RPMI7951 (cell line): ENCODE results near the gene KIRREL1. TPM values are rescaled to one million over a fixed set of nuclear protein-coding genes. Genes with fewer than 3 reads are reported as not detected.

Experiments used
- DNase-seq: peaks from one replicate; pipeline ENCODE4 v3.0.0-alpha.2; 2012; ENCODE audit warnings: low read depth
- total RNA-seq: library from RNA; depleted of rRNA; stranded (reverse); fragments of >200 nt; shearing (Covaris generic); gene quantifications from 2 replicates; pipeline ENCODE4 v1.2.3, GENCODE V29; 2014

The KIRREL1 gene
- total RNA-seq, 1 experiment from 2014 or later = 77.3 TPM

DNA sequence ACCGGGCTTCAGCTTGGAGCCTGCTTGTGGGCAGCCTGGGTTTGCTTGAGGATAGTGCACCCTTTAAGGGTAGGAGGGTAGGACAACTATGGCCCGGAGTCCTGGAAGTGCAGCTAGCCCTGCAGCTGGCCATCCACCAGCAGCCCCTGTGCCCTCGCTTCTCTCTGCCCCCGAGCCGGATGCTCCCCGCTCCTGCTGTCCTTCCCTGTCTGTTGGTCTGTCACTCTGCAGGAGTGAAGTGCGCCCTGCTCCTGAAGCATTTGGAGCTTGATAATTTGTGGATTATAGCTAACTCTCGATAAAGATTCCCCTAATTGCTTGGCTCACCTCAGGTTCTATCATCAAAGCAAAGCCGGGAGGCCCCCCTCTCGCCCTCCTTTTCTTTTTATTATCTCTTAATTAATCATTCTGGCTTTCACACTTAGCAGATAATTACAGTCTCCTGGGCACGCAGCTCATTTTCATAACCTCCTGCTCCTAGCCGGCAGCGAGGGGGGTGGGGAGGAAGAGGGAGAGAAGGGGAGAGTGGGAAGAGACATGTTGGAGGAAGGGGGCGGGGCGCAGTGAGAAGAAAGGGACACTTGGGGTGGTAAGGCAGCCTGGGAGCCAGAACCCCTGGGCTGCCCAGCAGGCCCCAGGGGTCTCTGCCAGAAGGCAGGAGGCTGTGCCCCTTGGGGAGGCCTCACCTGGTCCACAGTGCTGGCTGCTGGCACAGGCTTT is 14.4 kb downstream of the KIRREL1 start:
- no peak for DNase-seq

DNA sequence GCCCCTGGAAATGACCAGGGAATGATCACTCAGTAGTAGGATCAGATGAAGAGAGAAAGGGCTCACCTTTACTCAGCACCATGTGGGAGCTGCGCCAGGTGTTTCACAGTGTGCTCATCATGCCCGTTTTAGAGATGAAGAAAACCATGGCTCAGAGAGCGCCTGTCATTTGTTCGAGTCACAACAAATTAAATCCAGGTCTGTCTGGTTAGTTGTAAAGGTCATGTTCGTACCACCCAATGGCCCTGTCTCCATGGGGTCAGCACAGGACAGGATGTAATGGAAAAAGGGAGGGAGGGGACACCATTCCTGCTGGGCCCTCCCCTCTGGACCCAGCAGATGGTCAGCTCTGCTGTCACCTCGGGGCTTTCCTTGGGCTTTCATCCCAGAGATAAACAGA is 15.2 kb downstream of the KIRREL1 start:
- peak; percentile 57 for DNase-seq

DNA sequence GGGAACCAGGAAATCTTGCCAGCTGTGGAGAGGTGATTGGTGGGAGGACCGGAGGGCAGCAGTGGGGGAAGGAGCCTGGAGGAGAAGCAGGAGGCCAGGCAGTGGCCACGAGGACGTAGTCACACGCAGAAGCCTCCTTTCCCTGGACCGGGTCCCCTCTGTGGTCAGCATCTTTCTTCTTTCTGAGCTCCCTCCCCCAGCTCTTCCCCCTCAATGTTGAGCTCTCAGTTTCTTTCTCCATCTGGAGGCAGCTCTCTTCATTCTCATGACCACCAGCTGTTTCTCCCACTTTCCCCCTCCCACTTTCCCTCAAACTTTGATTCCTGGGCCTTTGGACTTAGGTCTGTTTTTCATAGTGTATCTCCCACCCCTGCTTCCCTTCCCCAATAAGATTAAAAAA is 18.3 kb downstream of the KIRREL1 start:
- peak; percentile 76 for DNase-seq

DNA sequence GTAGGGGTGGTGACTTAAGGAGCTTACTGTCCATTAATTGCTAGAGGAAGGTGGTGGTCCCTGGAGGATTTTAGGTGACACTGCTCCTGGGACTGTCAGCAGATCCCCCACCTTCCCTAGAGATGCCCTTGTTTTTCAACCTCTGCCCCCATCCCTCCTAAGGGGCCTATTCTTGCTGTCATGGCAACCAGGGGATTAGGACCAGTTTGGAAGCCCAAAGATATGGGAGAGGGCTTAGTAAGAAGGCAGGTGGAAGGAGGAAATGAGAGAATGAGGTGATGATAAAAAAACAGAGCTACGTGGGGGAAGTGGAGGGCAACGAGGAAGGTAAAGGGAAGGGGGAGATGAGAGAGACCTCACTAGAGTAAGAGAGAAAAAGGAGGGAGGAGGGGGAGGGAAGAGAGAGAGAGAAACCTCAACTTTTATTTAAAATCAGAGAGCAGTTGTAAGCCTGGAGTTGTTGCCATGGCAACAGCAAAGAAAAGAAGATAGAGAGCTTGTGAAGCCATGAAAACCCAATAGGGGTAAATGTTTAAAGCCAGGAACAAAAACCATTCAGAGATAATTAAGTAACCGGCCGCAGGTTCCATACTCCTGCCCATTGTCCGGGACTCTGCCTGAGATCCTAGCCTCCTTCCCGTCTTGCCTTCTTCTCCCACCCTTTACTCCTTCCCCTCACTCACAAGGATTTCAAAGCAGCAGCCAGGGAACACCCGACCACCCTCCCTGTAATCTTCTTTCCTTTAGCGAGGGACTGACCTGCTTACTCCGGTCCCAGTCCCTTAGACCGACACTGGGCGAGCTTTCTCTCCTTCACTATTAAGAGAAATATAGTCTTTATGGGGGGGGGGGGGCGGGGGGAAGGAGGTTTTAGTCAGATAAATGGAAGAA is 20.6 kb downstream of the KIRREL1 start:
- DNase-seq = no peak

DNA sequence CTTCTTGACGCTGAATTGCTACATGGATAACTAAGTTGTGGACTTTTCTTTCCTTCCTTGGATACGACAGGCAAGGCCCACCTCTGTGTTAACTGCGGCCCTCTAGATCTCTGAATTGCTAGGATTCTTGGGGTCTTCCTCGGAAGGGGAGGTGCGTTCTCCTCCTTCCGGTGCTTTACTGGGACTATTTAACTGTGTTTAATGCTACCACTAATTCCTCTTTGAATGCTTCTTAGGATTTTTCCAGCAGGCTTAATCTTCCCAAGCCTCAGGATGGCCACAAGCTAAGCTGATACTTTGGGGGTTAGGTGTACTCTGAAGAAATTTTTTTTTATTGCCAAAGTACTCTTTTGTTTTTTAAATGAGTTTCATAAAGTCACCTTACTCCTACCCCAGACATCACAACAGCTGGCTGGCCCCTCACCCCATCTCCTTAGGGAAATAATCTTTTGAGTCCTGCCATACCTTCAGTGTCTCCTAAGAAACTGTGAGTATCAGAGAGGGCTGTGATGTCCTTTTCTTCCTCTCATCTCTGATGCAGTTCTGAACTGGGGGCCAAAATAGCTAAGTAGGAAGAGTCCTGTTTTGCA is 21.4 kb downstream of the KIRREL1 start:
- DNase-seq = no peak

DNA sequence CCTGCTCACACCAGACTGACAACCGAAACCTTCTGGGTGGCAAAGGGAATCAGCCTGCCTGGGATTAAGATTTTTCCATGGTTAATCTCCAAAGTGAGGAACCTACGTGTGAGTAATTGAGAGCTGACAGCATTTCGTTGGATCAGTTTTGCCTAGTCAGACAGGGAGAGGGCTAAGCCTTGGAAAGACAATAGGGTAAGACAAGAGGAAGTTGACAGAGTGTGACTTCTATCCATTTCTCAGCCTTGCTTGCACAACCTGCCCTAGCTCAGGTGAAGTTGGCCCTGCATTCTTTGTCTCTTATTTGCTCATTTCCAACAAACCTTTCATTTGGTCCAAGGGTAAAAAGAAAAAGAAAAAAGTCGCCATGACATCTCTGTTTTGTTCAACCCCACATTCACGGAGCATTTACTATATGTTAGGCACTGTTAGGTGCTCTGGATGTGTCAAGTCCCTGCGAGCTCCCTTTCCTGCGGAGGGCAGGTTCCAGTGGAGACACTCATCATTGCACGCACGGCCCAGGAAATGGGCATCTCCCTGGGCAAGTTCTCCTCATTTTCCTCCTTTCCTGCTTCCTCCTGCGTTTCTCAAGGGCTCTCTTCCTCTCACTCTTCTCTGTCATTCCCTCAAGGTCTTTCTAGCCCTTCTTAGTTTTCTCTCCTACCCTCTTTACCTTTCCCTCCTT is 23.3 kb downstream of the KIRREL1 start:
- DNase-seq = peak; percentile 62

DNA sequence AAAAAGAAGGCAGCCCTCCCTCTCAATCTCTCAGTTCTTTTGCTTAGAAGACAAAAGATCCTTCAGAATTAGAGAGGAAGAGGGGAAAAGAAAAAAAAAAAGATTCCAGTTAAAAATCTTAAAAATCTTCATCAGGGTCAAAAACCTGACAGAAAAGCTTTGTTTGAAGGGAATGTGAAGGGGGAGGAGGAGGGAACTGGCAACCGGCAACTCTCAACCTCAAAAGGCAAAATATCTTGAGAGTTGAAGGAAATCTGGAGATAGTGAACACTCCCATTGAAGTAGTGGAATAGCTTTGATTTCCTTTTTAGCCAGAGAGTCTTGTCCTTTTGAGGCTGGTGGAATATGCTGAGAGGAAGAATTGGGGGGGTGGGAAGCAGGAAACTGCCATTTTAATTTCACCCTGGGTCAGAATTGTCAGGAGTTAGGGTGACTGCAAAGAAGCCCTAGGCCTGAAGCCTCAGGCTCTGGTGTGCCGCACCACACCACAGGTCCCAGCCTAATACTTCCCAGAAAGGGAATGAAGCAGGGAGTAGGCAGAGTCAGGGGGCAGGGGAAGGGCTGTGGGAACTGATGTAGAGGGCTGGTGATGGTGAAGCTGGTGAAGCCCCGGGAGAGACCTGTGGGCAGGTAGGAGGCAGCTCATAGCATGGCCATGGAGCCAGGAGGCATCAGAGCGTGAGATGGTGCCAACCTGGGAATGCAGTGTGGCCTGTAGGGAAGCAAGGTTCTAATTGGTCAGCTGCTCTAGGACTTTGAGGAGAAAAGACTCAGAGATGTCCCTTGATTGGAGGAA is 24.6 kb downstream of the KIRREL1 start:
- peak; percentile 45 for DNase-seq

DNA sequence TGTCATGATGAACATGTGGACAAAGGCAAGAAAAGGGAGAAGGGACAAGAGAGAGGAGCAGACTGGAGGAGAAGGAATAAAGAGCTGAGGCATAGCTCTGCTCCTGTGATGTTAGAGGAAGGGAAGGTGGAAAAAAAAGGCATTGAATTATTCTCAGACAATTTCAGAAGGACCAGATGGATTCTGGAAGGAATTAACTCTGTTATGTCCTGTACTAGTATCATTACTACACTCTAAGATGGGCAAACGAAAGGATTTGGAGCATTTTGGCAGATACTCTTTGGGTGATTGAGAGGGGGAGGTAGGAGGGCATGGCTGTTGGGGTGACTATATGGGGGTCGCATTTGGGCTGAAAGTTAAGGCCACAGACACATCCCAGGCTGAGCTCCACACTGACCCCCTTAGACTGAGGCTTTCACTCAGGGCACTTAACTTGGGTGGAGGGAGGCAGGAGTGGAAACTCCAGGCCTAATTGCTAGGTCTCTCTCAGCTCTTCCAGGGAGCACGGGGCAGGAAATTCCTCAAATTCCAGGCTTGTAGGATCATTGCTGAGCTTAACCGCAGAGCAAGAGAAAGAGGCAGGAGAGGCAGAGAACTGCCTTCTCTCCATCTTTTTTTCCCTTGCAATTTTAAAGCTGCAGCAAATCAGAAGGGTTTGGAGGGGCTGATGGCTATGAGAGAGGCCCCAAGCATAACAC is 25.9 kb downstream of the KIRREL1 start:
- DNase-seq = peak; percentile 94

DNA sequence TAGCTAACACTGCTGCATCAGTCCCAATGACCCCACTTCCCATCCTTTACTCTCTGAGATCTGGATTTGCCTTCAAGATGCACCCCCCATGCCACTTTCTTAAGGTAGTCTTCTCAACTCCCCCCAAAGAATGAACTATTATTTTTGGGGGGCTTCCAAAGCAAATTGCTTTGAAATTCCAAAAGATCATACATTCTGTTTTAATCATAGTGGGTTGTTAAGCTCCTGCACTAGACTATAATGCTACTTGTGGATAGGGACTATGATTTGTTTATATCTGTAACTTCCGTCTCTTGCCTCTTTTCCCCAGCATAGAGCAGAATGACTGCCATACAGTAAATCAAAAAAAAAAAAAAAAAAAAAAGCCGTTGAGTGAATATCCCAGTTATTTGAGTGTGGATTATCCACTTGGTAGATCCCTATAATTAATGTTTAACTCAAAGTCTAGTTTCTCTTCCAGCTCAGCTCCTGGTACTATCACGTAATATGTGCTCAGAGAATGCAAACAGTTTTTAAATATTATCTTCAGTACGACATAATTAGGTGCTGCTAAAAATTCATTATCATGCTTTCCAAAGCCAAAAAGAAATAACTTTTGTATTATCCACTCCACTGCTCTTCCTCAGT is 26.9 kb downstream of the KIRREL1 start:
- DNase-seq = no peak

DNA sequence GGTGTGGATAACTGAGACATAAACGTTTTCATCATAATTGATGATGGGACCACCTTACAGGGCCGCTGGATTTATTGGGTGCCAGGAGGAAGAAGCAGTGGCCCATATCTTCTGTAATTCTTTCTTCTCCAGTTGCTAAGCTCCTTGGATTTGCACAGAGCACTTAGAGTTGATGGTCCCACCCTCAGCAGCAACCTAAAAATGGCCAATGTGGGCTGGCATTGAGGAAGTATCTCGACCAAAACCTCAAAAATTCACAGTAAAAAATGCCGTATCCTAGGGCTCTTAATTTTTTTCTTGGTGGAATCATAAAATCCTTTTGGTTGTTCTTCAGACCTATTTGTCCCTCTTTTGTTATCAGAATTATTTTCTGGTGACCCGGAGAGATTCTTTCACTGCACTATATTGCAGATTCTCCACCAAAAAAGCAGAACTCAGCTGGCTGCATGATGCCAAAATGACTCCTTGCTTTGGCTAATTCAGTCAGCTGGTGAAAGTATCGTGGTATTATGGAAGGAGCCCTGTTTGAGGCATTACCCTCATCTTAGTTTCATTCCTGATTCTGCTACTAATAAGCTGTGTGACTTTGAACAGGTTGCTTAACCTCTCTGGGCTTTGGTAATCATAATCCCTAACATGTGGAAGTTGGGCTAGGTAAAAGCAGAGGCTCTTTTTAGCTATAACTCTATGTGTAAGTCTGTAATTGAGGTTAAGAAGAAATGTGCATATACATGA is 27.6 kb downstream of the KIRREL1 start:
- peak; percentile 65 for DNase-seq

DNA sequence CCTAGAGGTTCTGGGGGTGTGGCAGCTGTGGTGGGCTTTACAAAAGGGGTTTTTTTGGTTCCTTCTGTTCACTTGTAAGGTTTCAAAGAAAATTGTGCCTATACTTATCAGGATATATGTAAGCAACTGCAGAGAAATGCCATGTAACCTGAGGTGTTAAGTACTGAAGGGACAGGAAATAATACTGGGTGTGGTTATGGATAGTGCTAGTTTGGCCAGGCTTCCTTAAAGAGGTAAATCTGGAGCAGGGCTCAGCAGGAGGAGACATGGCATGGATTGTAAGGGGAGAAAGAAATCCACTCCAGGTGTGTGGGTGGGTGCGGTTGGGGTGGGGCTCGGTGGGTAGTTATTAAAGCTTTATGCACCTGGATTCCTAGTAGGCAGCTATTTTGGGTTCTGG is 28.3 kb downstream of the KIRREL1 start:
- no peak for DNase-seq

DNA sequence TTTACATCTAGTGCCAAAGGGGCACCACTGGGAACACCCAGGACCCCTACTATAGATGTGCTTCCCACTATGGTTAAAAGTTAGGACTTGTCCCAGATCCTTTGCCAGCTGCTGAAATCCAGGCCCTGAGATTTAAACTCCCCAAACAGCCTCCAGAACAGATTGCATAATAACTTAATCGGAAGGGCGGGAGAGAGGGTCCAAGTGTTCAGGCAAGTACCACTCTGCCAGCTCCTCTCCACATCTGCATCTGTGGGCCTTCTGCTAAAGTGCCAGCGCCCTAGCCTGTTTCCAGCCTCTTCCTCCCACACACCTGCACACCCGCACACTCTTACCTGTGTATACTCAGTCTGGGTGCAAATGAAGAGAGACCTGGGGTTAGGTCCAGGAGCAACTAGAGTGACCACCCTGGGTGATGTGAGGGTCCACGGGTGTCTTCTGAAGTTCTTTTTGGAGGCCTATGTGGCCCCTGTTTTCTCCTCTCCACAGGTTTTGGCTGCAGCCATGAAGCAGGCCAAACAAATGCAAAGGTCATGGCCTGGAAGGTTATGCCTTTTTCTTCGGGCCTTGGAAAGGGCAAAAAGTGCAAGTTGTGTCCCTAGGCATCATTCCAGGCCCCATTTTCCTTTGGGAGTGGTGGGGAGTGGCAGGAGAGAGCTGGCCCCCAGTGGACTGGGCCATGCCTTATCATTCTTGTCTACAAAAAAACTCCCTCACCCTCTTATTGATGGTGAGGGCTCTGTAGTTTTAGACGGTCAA is 29.3 kb downstream of the KIRREL1 start:
- DNase-seq = no peak

DNA sequence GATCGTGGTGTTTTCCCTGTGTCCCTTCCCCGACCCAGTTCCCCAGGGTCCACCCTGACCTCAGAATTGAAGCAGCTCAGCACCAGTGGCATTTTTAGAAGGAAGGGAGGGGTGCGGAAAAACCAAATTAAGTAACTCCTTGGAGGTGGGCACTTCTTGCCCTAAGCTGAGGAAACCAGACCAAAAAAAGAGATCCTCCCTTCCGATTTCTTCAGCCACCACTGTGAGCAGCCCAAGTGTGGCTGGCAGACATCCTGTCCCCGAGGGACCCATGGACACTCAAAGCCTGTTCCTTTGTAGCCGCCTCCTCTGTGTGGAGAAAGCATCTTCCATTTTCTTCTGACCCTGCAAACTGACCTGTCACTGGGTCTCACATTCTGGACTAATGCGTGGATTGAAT is 31.3 kb downstream of the KIRREL1 start:
- DNase-seq = no peak

DNA sequence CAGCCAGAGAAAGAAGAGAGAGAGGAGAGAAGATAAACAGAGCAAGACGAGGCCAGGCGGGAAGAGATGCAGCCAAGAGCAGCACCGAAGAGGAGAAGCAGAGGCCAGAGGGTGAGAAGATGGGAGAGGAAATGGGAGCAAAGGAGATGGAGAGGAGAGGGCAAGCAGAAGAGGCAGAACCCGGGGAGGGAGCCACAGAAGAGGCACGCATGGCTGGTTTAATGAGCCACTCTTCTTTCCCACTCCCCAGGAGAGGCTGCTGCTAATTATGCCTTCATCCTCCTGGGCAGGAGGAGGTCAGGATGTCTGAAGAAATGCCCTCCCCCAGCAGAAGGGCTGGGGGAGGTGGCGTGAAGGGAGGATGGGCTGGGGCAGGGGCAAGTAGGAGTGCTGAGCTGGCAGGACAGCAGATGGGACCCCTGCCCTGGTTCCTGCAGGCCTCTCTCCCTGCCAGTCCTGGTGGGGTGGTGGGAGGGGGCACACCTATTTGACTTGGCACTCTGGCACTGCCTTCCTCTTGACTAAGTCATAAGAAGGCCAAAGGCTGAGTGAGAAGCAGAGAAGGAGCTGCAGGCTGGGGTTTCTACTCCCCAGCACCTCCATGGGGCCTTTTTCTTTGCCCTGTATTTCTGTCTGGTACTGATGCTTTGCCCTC is 32.3 kb downstream of the KIRREL1 start:
- DNase-seq = no peak

DNA sequence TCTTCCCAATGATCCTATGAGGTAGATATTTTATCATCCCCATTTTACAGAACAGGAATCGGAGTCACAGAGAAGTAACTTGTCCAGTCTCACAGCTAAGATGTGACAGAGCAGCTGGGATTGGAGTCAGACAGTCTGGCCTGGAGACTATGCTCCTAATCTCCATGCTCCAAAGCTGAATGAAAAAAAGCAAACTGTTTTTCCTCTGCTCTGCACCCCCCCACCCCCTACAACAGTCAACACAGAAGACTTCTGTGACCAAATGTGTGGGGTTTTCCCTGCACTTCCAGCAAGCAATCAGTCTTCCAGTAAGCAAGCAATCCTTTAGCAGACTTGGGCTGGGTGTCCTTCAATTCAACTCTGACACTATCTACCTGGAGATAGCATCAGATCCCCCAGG is 33.2 kb downstream of the KIRREL1 start:
- no peak for DNase-seq

DNA sequence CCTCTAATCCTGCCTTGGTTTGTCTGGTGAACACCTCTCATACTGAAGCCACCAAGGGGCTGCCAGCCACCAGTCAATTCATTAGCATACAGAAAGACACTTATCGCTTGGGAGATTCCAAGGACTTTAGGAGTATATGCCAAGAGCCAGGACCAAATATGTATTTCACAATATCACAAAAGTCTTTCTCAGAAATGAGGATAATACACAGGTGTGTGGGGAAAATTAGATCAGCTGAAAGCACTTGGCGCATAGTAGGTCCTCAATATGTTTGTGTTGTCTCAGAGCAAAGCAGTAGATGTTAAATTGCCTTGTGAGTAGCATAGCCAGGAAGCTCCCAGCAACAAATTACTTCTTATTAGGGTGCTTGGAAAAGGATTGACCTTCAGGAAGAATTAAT is 34.1 kb downstream of the KIRREL1 start:
- no peak for DNase-seq

DNA sequence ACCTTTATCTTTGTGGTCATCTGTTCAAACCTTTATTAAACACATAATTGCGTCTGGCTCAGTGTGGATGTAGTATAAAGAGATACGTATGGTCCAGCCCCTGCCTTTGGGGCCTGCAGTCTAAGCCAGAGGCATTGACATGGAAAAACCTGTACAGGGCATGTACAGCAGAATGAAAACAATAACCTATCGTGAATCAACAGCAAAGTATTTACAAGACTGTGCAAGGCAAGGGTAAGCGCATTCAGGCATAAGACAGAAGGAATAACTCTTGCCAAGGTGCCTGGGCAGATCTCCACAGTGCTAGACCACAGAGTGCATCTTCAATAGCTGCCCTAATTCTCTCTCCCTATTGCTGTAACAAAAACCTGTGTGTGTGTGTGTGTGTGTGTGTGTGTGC is 35.5 kb downstream of the KIRREL1 start:
- DNase-seq = peak; percentile 61

DNA sequence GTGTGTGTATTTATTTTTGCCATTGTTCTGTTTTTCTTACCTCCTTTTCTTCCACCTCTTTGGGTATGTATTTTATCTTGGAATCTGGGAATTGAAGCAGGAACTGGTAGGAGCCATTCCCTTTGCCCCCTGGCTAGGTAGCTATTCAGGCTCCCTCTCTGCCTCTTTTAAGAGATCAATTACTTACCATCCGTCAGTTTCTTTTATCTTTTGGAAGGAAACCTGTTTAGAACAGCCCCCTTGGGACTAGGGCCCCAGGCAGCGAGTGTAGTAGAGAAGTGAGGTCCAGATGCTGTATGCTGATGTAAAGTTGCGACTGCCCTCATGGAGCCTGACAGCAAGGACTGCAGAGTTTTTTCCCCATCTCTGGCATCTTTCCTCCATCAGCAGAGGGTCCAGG is 41.6 kb downstream of the KIRREL1 start:
- no peak for DNase-seq
